HepG2 (cell line): Measurements from ENCODE around the gene SLC25A11. TPM values are rescaled to one million over a fixed set of nuclear protein-coding genes. Genes with fewer than 3 reads are reported as not detected.
A peak's percentile ranks its signal among the peaks of the same experiment; 100 is the strongest.

ENCODE experiments used
- polyA plus RNA-seq, 8 experiments: library from polyadenylated mRNA; depleted of rRNA in 3 of 8; stranded (reverse) in 7 of 8; unstranded in 1 of 8; fragments of >200 nt; fragmentation: Illumina TruSeq in 4 of 8; extraction: Trizol in 4 of 8; gene quantifications; 2 replicates each; pipeline versions ENCODE4 v1.2.1 to v1.2.3, GENCODE V29; 2011 to 2016; ENCODE audit warnings: low read depth in 4 of 8, missing spikeins in 1 of 8, mixed read lengths in 1 of 8; ENCODE audit not compliant: insufficient read depth in 1 of 8
- total RNA-seq, 5 experiments: library from RNA; depleted of rRNA; stranded (reverse); fragments of >200 nt; fragmentation: Illumina TruSeq; extraction: Trizol; gene quantifications; 2 replicates each; pipeline ENCODE4 v1.2.3, GENCODE V29; 2016; ENCODE audit warnings: low read depth in 1 of 5
- TF ChIP-seq, protein P1 (sequence below), 2 experiments: fragments of 450-650 bp in 1 of 2; sonication (generic) in 1 of 2; formaldehyde crosslinking in 1 of 2; IDR thresholded peaks; 2 replicates each; pipeline versions ENCODE4 v1.6.1 to v1.8.0; 2016 to 2022; ENCODE audit warnings: antibody characterized with exemption in 1 of 2, mild to moderate bottlenecking in 1 of 2, missing genetic modification reagents in 1 of 2
- TF ChIP-seq, protein P2 (sequence below): sonication (generic); formaldehyde crosslinking; IDR thresholded peaks from 2 replicates; pipeline ENCODE4 v1.4.0; 2020; ENCODE audit warnings: missing genetic modification reagents
- TF ChIP-seq, protein P3 (sequence below): sonication (generic); formaldehyde crosslinking; IDR thresholded peaks from 2 replicates; pipeline ENCODE4 v1.8.0; 2022; ENCODE audit warnings: missing genetic modification reagents, mild to moderate bottlenecking, moderate library complexity, borderline replicate concordance
- TF ChIP-seq, protein P4 (sequence below): sonication (generic); formaldehyde crosslinking; IDR thresholded peaks from 2 replicates; pipeline ENCODE4 v1.4.0; 2020; ENCODE audit warnings: low read depth, missing genetic modification reagents
- TF ChIP-seq, protein P5 (sequence below): sonication (generic); formaldehyde crosslinking; conservative IDR thresholded peaks from 2 replicates; pipeline ENCODE4 v1.4.0; 2020; ENCODE audit warnings: missing genetic modification reagents

Gene SLC25A11
- total and polyA plus RNA-seq, 2 of the 13 experiments (the other 11 are each of a cell fraction or from before 2014, with no cell fraction given), result 35.4 to 47.2 TPM

DNA sequence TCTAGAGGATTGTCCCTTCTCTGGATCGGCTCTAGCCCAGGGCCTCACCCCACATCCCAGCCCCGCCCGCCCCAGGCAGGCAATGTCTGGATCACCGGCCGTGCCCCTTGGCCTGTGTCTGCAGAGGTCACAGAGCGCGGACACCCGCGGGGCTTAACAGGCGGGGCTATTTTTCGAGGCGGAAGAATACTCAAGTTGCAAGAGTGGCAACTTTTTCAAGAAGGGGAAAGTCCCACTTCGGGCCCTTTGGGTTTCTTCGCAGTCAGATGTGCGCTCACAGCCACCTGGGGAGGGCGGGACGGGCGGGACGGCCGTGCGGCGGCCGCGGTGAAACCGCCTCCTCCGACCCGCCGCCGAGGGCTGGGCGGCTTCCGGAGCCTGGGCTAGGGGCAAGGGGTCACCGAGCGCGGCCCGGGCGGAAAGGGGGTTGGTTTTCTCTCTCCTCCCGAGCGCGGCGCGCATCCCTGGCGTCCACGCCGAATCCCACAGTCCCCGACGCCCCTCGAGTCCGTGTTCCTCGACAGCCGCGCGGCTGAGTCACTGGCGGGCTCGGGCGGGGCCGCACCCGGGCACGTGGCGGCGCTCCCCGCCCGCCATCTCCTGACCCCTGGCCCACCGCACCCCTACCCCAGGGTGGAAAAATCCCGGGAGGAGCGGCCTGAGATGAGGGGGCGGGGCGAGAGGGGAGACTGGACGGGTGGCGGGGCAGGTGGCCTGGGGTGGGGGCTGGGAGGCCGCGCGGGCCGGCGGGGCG is 9.7 kb upstream of the SLC25A11 start (continued):
- TF ChIP-seq, protein P1, sequence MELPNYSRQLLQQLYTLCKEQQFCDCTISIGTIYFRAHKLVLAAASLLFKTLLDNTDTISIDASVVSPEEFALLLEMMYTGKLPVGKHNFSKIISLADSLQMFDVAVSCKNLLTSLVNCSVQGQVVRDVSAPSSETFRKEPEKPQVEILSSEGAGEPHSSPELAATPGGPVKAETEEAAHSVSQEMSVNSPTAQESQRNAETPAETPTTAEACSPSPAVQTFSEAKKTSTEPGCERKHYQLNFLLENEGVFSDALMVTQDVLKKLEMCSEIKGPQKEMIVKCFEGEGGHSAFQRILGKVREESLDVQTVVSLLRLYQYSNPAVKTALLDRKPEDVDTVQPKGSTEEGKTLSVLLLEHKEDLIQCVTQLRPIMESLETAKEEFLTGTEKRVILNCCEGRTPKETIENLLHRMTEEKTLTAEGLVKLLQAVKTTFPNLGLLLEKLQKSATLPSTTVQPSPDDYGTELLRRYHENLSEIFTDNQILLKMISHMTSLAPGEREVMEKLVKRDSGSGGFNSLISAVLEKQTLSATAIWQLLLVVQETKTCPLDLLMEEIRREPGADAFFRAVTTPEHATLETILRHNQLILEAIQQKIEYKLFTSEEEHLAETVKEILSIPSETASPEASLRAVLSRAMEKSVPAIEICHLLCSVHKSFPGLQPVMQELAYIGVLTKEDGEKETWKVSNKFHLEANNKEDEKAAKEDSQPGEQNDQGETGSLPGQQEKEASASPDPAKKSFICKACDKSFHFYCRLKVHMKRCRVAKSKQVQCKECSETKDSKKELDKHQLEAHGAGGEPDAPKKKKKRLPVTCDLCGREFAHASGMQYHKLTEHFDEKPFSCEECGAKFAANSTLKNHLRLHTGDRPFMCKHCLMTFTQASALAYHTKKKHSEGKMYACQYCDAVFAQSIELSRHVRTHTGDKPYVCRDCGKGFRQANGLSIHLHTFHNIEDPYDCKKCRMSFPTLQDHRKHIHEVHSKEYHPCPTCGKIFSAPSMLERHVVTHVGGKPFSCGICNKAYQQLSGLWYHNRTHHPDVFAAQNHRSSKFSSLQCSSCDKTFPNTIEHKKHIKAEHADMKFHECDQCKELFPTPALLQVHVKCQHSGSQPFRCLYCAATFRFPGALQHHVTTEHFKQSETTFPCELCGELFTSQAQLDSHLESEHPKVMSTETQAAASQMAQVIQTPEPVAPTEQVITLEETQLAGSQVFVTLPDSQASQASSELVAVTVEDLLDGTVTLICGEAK (IDR thresholded peaks at IDR 0.05), result no peak
- TF ChIP-seq, protein P1 (CRISPR knock-in tag; IDR thresholded peaks at IDR 0.05), result peak; percentile 57; the same call in 1 of the 2 replicates
- TF ChIP-seq, protein P2, sequence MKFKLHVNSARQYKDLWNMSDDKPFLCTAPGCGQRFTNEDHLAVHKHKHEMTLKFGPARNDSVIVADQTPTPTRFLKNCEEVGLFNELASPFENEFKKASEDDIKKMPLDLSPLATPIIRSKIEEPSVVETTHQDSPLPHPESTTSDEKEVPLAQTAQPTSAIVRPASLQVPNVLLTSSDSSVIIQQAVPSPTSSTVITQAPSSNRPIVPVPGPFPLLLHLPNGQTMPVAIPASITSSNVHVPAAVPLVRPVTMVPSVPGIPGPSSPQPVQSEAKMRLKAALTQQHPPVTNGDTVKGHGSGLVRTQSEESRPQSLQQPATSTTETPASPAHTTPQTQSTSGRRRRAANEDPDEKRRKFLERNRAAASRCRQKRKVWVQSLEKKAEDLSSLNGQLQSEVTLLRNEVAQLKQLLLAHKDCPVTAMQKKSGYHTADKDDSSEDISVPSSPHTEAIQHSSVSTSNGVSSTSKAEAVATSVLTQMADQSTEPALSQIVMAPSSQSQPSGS (CRISPR knock-in tag), result peak; percentile 13; the same call in 1 of the 2 replicates
- TF ChIP-seq, protein P3, sequence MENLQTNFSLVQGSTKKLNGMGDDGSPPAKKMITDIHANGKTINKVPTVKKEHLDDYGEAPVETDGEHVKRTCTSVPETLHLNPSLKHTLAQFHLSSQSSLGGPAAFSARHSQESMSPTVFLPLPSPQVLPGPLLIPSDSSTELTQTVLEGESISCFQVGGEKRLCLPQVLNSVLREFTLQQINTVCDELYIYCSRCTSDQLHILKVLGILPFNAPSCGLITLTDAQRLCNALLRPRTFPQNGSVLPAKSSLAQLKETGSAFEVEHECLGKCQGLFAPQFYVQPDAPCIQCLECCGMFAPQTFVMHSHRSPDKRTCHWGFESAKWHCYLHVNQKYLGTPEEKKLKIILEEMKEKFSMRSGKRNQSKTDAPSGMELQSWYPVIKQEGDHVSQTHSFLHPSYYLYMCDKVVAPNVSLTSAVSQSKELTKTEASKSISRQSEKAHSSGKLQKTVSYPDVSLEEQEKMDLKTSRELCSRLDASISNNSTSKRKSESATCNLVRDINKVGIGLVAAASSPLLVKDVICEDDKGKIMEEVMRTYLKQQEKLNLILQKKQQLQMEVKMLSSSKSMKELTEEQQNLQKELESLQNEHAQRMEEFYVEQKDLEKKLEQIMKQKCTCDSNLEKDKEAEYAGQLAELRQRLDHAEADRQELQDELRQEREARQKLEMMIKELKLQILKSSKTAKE (CRISPR knock-in tag), result peak; percentile 90
- TF ChIP-seq, protein P4, sequence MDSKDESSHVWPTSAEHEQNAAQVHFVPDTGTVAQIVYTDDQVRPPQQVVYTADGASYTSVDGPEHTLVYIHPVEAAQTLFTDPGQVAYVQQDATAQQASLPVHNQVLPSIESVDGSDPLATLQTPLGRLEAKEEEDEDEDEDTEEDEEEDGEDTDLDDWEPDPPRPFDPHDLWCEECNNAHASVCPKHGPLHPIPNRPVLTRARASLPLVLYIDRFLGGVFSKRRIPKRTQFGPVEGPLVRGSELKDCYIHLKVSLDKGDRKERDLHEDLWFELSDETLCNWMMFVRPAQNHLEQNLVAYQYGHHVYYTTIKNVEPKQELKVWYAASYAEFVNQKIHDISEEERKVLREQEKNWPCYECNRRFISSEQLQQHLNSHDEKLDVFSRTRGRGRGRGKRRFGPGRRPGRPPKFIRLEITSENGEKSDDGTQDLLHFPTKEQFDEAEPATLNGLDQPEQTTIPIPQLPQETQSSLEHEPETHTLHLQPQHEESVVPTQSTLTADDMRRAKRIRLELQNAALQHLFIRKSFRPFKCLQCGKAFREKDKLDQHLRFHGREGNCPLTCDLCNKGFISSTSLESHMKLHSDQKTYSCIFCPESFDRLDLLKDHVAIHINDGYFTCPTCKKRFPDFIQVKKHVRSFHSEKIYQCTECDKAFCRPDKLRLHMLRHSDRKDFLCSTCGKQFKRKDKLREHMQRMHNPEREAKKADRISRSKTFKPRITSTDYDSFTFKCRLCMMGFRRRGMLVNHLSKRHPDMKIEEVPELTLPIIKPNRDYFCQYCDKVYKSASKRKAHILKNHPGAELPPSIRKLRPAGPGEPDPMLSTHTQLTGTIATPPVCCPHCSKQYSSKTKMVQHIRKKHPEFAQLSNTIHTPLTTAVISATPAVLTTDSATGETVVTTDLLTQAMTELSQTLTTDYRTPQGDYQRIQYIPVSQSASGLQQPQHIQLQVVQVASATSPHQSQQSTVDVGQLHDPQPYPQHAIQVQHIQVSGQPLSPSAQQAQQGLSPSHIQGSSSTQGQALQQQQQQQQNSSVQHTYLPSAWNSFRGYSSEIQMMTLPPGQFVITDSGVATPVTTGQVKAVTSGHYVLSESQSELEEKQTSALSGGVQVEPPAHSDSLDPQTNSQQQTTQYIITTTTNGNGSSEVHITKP (CRISPR knock-in tag), result peak; percentile 72; the same call in 1 of the 2 replicates
- TF ChIP-seq, protein P5, sequence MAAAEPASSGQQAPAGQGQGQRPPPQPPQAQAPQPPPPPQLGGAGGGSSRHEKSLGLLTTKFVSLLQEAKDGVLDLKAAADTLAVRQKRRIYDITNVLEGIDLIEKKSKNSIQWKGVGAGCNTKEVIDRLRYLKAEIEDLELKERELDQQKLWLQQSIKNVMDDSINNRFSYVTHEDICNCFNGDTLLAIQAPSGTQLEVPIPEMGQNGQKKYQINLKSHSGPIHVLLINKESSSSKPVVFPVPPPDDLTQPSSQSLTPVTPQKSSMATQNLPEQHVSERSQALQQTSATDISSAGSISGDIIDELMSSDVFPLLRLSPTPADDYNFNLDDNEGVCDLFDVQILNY, result peak; percentile 14; the same call in 1 of the 2 replicates
